AG08395 (cell line): ENCODE measurements around the gene TMEM38B.
"Not testable (repeated sequence)": the region's sequence is repeated elsewhere in the genome, so short reads cannot be mapped to it uniquely, and the experiment has no call there.

ENCODE experiments used
- DNase-seq: peaks from one replicate; pipeline ENCODE4 v3.0.0; 2012; ENCODE audit warnings: mixed read lengths, low spot score

Gene TMEM38B

GRCh38 chr9:105681724-105682123 is 12.6 kb upstream of the TMEM38B start:
- peak; percentile 46 for DNase-seq

DNA sequence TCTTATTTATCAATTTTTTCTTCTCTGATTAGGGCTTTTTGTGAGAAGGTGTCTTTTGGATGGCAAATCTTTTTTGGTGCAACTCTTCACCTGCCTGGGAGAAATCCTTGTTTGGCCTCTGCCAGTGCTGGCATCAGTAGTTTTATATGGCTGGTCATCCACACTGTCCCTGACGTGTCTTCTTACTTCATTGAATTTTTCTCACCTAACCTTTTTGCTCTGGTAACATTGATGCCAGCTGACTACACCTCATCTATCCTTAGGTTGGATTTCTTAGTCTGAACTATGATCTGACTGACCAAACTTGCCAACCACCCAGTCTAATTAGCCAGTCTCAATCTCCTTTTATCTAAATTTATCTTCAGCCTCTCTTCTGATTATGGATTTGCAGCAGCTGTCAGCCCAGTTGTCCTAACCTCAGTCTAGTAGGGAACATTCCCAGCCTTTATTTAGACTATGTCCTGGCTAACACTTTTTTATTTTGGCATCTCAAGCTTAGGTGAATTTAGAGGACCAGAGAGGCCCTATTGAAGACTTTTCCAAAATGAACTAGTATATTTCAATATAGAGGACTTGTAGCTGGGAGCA is 10.6 kb upstream of the TMEM38B start:
- DNase-seq, result no peak

GRCh38 chr9:105686936-105687335 is 7.4 kb upstream of the TMEM38B start:
- DNase-seq, result no peak

DNA sequence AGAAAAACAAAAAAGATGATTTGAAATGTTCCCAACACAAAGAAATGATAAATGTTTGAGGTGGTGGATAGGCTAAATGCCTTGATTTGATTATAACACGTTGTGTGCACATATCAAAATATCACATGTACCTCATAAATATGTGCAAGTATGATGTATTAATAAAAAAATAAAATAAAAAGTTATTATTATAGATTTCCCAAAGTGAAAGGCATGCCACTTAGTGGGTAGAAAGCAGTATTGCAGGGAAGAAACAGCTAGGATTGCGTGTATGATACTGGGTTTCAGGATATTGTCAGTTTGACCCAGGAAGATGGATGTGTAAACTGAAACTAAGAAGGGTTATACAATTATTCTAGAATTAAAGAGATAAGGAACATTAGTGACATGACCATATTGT is 3.6 kb upstream of the TMEM38B start:
- peak; percentile 44 for DNase-seq

- no peak for DNase-seq
Measured at GRCh38 chr9:105693435-105694189, 729 bp upstream of the TMEM38B start.

GRCh38 chr9:105694848-105695581 is 674 bp downstream of the TMEM38B start:
- DNase-seq, result peak; percentile 56

GRCh38 chr9:105696219-105696793 is 2.0 kb downstream of the TMEM38B start:
- no peak for DNase-seq

DNA sequence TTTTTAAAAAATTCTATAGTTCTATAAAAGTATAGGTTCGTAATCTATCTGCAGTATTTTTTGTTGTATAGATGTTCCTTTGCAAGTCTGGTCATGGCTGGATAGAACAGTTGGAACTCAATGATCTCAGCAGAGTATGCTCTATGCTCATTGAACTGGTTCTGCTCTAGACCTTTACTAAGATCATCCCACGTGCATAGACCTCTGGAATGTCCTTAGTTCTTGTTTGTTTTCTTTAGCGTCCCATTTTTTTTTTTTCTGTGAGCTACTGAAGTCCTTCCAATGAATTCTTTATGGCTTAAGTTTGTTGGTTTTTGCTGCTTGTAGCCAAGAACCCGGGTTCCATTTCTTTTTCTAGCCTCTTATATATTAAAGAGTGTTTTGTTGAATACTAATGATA is 3.5 kb downstream of the TMEM38B start:
- DNase-seq, result no peak

DNA sequence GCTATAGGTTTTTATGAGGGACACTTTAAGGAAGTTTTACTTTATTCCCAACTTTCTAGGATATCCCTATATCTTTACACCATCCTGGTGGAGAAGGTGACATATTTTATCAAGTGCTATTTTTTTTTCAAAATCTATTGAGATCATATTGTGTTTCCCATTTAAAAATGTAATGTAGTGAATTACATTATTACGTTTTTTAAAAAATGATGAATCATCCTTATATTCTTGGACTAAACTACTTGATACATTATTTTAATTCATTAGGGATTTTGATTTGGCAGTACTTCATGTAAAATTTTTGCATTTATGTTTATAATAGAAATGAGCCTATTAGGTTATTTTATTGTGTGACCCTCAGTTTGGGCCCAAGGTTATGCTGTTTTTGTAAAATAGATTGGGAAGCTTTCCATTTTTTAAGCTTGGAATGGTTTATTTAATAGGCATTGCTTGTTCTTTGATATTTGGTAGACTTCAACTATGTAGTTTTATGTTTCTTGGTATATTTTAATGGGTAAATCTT is 4.1 kb downstream of the TMEM38B start:
- DNase-seq, result no peak

- no peak for DNase-seq
Measured at GRCh38 chr9:105700668-105701067, 6.3 kb downstream of the TMEM38B start.

DNA sequence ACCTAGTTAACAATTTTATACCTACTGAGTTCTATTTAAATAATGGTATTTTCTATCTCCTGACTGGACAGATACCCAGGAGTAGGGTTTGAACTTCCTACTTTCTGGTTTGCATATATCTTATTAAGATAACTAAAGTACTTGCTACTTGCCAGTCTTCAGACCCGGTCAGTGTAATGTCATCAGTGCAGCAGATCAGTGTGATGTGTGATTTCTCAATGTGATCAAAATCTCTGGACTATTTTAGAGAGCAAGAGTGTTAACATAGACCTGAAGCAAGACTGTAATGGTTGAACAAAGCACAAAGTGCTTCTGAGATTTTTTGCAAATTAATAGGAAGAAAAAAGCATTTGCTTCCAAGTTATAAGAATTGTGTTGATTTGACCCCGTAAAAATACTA is 6.8 kb downstream of the TMEM38B start:
- DNase-seq, result no peak

GRCh38 chr9:105702207-105702606 is 7.9 kb downstream of the TMEM38B start:
- DNase-seq, result no peak

DNA sequence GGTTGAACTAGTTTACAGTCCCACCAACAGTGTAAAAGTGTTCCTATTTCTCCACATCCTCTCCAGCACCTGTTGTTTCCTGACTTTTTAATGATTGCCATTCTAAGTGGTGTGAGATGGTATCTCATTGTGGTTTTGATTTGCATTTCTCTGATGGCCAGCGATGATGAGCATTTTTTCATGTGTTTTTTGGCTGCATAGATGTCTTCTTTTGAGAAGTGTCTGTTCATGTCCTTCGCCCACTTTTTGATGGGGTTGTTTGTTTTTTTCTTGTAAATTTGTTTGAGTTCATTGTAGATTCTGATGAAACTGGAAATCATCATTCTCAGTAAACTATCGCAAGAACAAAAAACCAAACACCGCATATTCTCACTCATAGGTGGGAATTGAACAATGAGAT is 9.3 kb downstream of the TMEM38B start:
- DNase-seq, result not testable (repeated sequence)

DNA sequence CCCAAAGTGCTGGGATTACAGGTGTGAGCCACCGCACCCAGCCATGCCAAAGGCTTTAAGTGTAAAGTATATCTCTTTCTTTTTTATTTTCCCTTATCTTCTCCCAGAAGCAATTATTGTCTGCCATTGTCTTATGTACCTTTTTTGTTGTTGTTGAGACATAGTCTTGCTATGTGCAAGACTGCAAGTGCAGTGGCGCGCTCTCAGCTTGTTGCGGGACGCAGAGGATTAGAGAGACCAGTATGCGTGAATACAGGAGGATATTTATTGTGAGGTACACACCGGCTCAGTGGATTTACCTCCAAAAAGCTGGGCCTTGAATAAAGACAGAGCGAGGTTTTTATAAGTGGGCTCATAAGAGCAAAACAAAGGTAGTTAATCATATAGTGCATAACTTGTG is 11.8 kb downstream of the TMEM38B start:
- no peak for DNase-seq

GRCh38 chr9:105708405-105708804 is 14.1 kb downstream of the TMEM38B start:
- DNase-seq, result no peak

DNA sequence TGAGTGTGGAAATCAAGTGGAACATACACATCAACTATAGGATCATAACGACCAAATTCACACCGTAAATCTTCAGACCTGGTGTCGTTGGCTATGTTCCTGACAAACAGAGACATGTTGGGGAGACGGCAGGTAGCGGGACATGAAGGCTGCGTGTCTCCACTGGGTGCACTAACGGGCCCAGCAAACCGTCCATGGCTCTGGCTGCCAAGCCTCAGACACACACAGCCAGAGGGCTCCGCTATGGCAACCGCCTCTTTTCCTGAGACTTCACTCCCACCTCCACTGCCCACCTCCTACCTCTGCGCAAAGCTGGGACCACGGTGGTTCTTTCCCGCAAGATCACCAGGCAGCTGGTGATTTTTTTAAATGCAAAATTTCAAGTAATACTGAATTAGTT is 16.3 kb downstream of the TMEM38B start:
- no peak for DNase-seq

- DNase-seq, result no peak
Measured at GRCh38 chr9:105711867-105712266, 17.5 kb downstream of the TMEM38B start.

DNA sequence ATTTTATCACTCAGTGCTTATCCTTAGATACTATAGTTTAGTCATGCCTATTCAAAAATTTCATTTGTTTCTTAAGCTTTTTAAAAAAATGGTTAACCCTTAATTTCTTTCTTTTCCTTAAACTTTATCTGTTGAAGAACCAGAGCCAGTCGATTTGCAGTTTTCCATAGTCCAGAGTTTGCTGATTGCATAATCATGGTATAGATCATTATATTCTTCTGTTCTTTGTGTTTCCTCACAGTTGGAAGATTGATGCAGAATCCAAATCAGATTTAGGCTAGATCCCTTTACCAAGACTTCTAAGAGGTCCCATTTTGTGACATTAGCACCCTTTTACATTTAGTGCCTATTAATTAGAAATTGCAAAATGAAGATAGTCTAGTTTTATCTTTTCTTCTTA is 18.0 kb downstream of the TMEM38B start:
- DNase-seq, result no peak

DNA sequence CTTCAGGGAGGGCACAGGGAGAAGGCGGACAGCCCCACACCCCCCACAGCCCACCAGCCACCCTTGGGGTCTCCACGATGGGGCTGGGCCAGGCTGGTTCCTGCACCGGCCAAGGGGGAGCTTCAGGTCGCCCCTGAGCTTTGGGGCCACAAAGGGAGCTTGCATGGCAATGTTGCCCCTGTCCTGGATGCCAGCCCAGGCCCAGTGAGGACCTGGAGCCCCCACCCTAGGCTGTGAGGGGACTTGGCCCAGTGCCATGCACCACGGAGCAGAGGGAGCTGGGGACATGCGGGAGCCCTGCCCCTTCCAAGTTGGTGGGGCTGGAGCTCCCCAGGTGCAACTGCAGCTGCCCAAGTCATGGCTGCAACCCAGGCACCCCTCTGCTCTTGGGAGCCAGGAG is 18.4 kb downstream of the TMEM38B start:
- no peak for DNase-seq

- DNase-seq, result no peak
Measured at GRCh38 chr9:105713260-105714019, 19.1 kb downstream of the TMEM38B start.

DNA sequence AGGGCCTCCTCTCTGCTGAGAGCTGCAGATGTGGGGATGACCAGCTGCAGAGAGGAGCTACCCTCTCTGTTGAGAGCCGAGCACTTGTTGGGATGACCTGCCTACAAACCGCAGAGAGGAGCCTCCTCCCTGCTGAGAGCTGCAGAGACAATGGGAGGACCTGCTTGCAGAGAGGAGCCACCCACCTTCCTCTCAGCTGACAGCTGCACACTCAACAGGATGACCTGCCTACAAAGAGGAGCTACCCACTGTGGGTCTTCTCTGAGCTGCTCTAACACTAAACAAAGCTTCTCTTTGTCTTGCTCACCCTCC is 19.6 kb downstream of the TMEM38B start:
- DNase-seq, result no peak

DNA sequence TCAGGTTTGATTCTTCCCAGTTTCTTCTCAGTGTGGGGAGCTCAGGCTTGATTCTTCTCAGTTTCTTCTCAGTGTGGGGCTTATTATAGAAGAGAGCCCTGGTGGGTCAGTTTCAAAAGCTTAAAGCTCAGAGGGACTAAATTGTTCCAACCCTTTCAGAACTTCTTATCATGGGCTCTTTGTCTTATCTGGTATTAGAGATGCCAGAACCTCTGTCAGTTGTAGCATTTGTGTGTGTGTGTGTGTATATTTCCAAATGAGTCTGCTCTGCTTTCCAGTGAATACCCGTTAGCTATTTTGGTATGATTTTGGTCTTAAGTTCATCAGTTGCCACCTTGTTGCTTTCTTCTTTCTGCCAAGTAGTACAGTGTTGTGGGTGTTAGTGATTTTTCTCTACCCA is 21.8 kb downstream of the TMEM38B start:
- DNase-seq, result no peak
